ENCODE results near the gene RNF133.

DNA sequence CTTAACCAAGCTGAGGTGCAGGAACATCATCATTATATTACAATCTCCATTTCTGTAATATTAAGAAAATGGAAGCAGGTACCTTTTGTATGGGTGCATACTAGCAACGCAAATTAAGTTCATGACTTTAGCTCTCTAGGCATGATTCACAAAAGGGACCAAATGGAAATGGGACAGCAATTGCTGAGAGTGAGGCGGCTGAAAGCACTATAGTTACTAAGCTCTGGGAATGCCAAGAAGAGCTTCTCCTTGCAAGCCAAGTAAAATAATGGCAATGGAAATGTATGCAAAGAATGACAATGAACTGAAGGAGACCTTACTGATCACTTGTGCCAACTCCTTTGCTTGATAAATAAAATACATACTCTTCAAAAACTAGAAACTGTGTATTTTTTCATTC, 40.0 kb upstream of the RNF133 start:
- TF ChIP-seq, protein P1, sequence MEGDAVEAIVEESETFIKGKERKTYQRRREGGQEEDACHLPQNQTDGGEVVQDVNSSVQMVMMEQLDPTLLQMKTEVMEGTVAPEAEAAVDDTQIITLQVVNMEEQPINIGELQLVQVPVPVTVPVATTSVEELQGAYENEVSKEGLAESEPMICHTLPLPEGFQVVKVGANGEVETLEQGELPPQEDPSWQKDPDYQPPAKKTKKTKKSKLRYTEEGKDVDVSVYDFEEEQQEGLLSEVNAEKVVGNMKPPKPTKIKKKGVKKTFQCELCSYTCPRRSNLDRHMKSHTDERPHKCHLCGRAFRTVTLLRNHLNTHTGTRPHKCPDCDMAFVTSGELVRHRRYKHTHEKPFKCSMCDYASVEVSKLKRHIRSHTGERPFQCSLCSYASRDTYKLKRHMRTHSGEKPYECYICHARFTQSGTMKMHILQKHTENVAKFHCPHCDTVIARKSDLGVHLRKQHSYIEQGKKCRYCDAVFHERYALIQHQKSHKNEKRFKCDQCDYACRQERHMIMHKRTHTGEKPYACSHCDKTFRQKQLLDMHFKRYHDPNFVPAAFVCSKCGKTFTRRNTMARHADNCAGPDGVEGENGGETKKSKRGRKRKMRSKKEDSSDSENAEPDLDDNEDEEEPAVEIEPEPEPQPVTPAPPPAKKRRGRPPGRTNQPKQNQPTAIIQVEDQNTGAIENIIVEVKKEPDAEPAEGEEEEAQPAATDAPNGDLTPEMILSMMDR (IDR thresholded peaks at IDR 0.05; ENCODE audit: insufficient read depth, low read length, poor library complexity, severe bottlenecking): no peak
- TF ChIP-seq EZH2phosphoT487 (conservative IDR thresholded peaks at IDR 0.05; ENCODE audit: low read length): no peak
